Measurements from ENCODE around the gene KCNH3.

- TF ChIP-seq GABPA (IDR thresholded peaks at IDR 0.05; ENCODE audit: low read depth) = no peak
- TF ChIP-seq CTCF (IDR thresholded peaks at IDR 0.05; ENCODE audit: insufficient read depth, low read length) = no peak
- no peak for TF ChIP-seq POLR2AphosphoS5 (IDR thresholded peaks at IDR 0.05; ENCODE audit: low read depth)
These were observed 5.5 kb upstream of the KCNH3 start for GRCh38 chr12:49533331-49533730.
